Rectal smooth muscle tissue (tissue), 1 donor: ENCODE data around the gene NFU1.
"Not testable (repeated sequence)": the region's sequence is repeated elsewhere in the genome, so short reads cannot be mapped to it uniquely, and the experiment has no call there.

ENCODE experiments used
- H3K27ac ChIP-seq: one replicate; pipeline ENCODE4 v1.7.0; 2013; ENCODE audit warnings: low read depth, low read length, inconsistent platforms
- H3K27me3 ChIP-seq: one replicate; pipeline ENCODE4 v1.7.0; 2013; ENCODE audit warnings: low read length; ENCODE audit not compliant: control insufficient read depth, insufficient read depth
- H3K36me3 ChIP-seq: one replicate; pipeline ENCODE4 v1.7.0; 2013; ENCODE audit warnings: low read length; ENCODE audit not compliant: control insufficient read depth, insufficient read depth
- H3K4me1 ChIP-seq: one replicate; pipeline ENCODE4 v1.7.0; 2013; ENCODE audit warnings: low read length; ENCODE audit not compliant: control insufficient read depth, insufficient read depth
- H3K4me3 ChIP-seq: one replicate; pipeline ENCODE4 v1.7.0; 2013; ENCODE audit warnings: low read length
- H3K9ac ChIP-seq: one replicate; pipeline ENCODE4 v1.7.0; 2013; ENCODE audit warnings: low read length

Gene NFU1

GRCh38 chr2:69356471-69356870 is 80.8 kb downstream of the NFU1 start:
- H3K27ac ChIP-seq, result no peak overlapping the region
- no peaks in the 10 kb centered on the region for H3K4me1 ChIP-seq
- H3K36me3 ChIP-seq, result peaks cover 19% of the 10 kb centered on the region
- no peak overlapping the region for H3K9ac ChIP-seq
- no peaks in the 10 kb centered on the region for H3K27me3 ChIP-seq
- no peak overlapping the region for H3K4me3 ChIP-seq

DNA sequence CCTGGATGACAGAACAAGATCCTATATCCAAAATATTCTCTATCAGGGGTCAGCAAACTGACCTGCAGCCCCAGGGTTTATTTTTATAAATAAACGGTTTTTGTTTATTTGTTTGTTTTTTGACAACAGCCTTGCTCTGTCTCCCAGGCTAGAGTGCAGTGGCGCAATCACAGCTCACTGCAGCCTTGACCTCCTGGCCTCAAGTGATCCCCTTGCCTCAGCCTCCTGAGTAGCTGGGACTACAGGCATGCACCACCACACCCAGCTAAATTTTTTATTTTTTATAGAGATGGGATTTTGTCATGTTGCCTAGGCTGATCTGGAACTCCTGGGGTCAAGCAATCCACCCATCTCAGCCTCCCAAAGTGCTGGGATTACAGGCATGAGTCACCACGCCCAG is 82.3 kb downstream of the NFU1 start:
- not testable (repeated sequence) for H3K27ac ChIP-seq, H3K4me3 ChIP-seq, H3K9ac ChIP-seq, H3K27me3 ChIP-seq, H3K4me1 ChIP-seq
- peaks cover 16% of the 10 kb centered on the region for H3K36me3 ChIP-seq

DNA sequence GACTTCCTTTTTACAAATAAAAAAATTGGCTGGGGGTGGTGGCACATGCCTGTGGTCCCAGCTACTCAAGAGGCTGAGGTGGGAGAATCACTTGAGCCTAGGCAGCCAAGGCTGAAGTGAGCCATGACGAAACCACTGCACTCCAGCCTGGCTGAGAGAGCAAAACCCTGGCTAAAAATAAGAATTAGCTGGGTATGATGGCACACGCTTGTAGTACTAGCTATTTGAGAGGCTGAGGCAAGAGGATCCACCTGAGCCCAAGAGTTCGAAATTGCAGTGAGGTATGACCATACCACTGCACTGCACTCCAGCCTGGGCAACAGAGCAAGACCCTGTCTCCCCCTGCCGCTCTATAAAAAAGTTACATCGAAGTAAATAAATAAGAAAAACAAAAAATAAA is 83.9 kb downstream of the NFU1 start:
- Histone ChIP-seq H3K4me1 (no peaks in the 10 kb centered on the region), H3K36me3 (peaks cover 21% of the 10 kb centered on the region), H3K27ac (no peak overlapping the region)

DNA sequence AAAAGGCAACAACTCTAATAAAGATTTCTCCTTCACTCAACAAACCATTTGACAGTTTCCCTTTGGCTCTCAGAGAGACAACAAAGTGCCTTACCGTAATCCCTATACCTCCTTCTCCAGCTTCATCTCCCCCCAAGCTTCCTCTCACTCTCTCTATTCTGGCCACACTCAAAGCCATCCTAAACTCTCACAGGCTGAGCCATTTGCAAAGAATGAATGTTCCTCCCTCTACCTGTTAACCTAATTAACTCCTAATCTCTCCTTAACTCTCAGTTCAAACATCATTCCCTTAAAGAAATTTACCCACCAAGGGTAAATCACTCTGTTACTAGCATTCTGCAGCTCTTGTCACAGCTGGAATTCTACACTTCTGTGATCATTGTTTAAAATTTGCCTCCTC is 88.5 kb downstream of the NFU1 start:
- H3K27ac ChIP-seq, result no peak overlapping the region
- H3K4me1 ChIP-seq, result no peaks in the 10 kb centered on the region
- no peak overlapping the region for H3K9ac ChIP-seq
- peaks cover 20% of the 10 kb centered on the region for H3K36me3 ChIP-seq
- H3K27me3 ChIP-seq, result no peaks in the 10 kb centered on the region
- H3K4me3 ChIP-seq, result no peak overlapping the region

More for the DNA sequence above, 83.9 kb downstream of the NFU1 start:
- H3K9ac ChIP-seq, result no peak overlapping the region
- H3K4me3 ChIP-seq, result no peak overlapping the region
- H3K27me3 ChIP-seq, result no peaks in the 10 kb centered on the region
